Endothelial cell of umbilical vein (primary cell): ENCODE measurements around the gene TGM3. TPM values are rescaled to one million over a fixed set of nuclear protein-coding genes. Genes with fewer than 3 reads are reported as not detected.

Source experiments
- BruUV-seq: library from RNA; stranded (reverse); fragments of 400-500 nt; replicated peaks from 2 replicates; lab custom pipeline; 2021; lab: Mats Ljungman, UMichigan
- CTCF ChIA-PET: fragments of 300-600, 350-600 bp; sonication (Branson Sonifier 250); formaldehyde crosslinking; loops from one replicate; lab custom pipeline; 2021; ENCODE audit warnings: antibody characterized with exemption, inconsistent platforms; lab: Charles Lee
- POLR2A ChIA-PET: fragments of 300-600, 350-600 bp; sonication (Branson Sonifier 250); formaldehyde crosslinking; loops from one replicate; lab custom pipeline; 2021; ENCODE audit warnings: antibody characterized with exemption, inconsistent platforms; lab: Charles Lee
- DNase-seq: peaks from one replicate; pipeline ENCODE4 v3.0.0-alpha.2; 2011; ENCODE audit warnings: low read depth, low spot score
- FAIRE-seq: peaks from 2 replicates; lab custom pipeline; 2011; peaks lifted over from hg19 to GRCh38; lab: Jason Lieb, UNC
- H2AFZ ChIP-seq: 2 replicates; pipeline ENCODE4 v1.6.0; 2012; ENCODE audit warnings: low read depth, low read length, control low read depth, inconsistent platforms
- H3K27ac ChIP-seq: 2 replicates; pipeline ENCODE4 v1.5.1; 2011; ENCODE audit warnings: low read depth, mild to moderate bottlenecking, control low read depth, low read length, moderate library complexity; ENCODE audit not compliant: insufficient read depth
- H3K27me3 ChIP-seq, 2 experiments: 2 replicates each; pipeline versions ENCODE4 v1.6.0 to v1.6.1; 2011; ENCODE audit warnings: low read length in 2 of 2, mixed read lengths in 1 of 2; ENCODE audit not compliant: control insufficient read depth in 2 of 2, insufficient read depth in 2 of 2
- H3K36me3 ChIP-seq, 2 experiments: 2 replicates in 1 of 2; 3 replicates in 1 of 2; pipeline ENCODE4 v1.5.1; 2011; ENCODE audit warnings: low read length in 2 of 2, mild to moderate bottlenecking in 1 of 2, moderate library complexity in 1 of 2; ENCODE audit not compliant: control insufficient read depth in 2 of 2, insufficient read depth in 2 of 2; ENCODE audit errors: extremely low read depth in 1 of 2
- H3K4me1 ChIP-seq: 3 replicates; pipeline ENCODE4 v1.5.1; 2011; ENCODE audit warnings: mild to moderate bottlenecking, low read length; ENCODE audit not compliant: control insufficient read depth, insufficient read depth; ENCODE audit errors: extremely low read depth
- H3K4me2 ChIP-seq: 2 replicates; pipeline ENCODE4 v1.6.1; 2011; ENCODE audit warnings: low read length, control low read depth, mixed read lengths; ENCODE audit not compliant: insufficient read depth
- H3K4me3 ChIP-seq, 3 experiments: fragments of 200-600 bp in 1 of 3; sonication (generic), shearing (Covaris generic) in 1 of 3; replicated peaks in 1 of 3; 2 replicates each; pipeline ENCODE4 v1.5.1; 2011 to 2016; ENCODE audit warnings: control low read depth in 3 of 3, low read length in 3 of 3, mild to moderate bottlenecking in 2 of 3, inconsistent platforms in 1 of 3, low read depth in 1 of 3, moderate library complexity in 1 of 3; ENCODE audit not compliant: insufficient read depth in 1 of 3
- H3K79me2 ChIP-seq: 2 replicates; pipeline ENCODE4 v1.6.0; 2012; ENCODE audit warnings: low read length, inconsistent platforms; ENCODE audit not compliant: control insufficient read depth, insufficient read depth
- H3K9ac ChIP-seq: replicated peaks from 2 replicates; pipeline ENCODE3; 2011; ENCODE audit warnings: low read length, control low read depth; ENCODE audit not compliant: insufficient read depth; ENCODE audit errors: extremely low read depth
- H3K9me1 ChIP-seq: replicated peaks from 3 replicates; pipeline ENCODE4 v1.6.0; 2011; ENCODE audit warnings: mild to moderate bottlenecking, low read length; ENCODE audit not compliant: control insufficient read depth, insufficient read depth; ENCODE audit errors: extremely low read depth
- H3K9me3 ChIP-seq: replicated peaks from 2 replicates; pipeline ENCODE4 v1.5.1; 2012; ENCODE audit warnings: low read length, inconsistent platforms; ENCODE audit not compliant: control insufficient read depth, insufficient read depth
- H4K20me1 ChIP-seq: replicated peaks from 2 replicates; pipeline ENCODE3; 2011; ENCODE audit warnings: mild to moderate bottlenecking, low read length; ENCODE audit not compliant: control insufficient read depth, insufficient read depth; ENCODE audit errors: extremely low read depth
- FOS ChIP-seq: IDR thresholded peaks from 2 replicates; pipeline ENCODE4 v1.6.1; 2011; ENCODE audit warnings: mild to moderate bottlenecking, low read length, moderate library complexity, borderline replicate concordance; ENCODE audit not compliant: insufficient read depth
- GATA2 ChIP-seq: IDR thresholded peaks from 2 replicates; pipeline ENCODE4 v1.7.0; 2011; ENCODE audit warnings: low read depth, mild to moderate bottlenecking, moderate library complexity, mixed read lengths, low read length; ENCODE audit not compliant: insufficient read length, insufficient read depth
- JUN ChIP-seq: IDR thresholded peaks from 2 replicates; pipeline ENCODE4 v1.6.1; 2011; ENCODE audit warnings: borderline replicate concordance, low read depth; ENCODE audit not compliant: insufficient read length, insufficient read depth
- MYC ChIP-seq: IDR thresholded peaks from one replicate; pipeline ENCODE4 v1.6.1; 2011; ENCODE audit warnings: mild to moderate bottlenecking, low read depth, low read length
- POLR2A ChIP-seq: IDR thresholded peaks from 2 replicates; pipeline ENCODE4 v1.6.1; 2012; ENCODE audit warnings: low read depth, mild to moderate bottlenecking, control low read depth, low read length
- POLR2AphosphoS5 ChIP-seq: IDR thresholded peaks from 2 replicates; pipeline ENCODE4 v1.6.1; 2012; ENCODE audit warnings: low read depth, mild to moderate bottlenecking, control low read depth, low read length, moderate library complexity; ENCODE audit not compliant: insufficient read depth
- dilution Hi-C: fragments of 300-500 bp; cut with MboI; formaldehyde crosslinking; loops from one replicate; pipeline ENCODE4 v1.15.0; 2019; ENCODE audit warnings: low sequenced_read_pairs; ENCODE audit not compliant: extremely low pct_ligation_motif_present
- intact Hi-C: fragments of 100-400 bp; cut with micrococcal nuclease; formaldehyde crosslinking; loops from one replicate; pipeline ENCODE4 v1.10.0; 2022
- polyA plus RNA-seq, 4 experiments: library from polyadenylated mRNA; depleted of rRNA in 3 of 4; stranded (reverse) in 3 of 4; unstranded in 1 of 4; fragments of >200 nt; gene quantifications; 2 replicates each; pipeline versions ENCODE4 v1.2.1 to v1.2.3, GENCODE V29; 2011 to 2012; ENCODE audit warnings: missing spikeins in 1 of 4
- total RNA-seq: library from RNA; stranded (reverse); gene quantifications from 2 replicates; pipeline ENCODE4 v1.2.3, GENCODE V29; 2021
- TF ChIP-seq, protein P1 (sequence below), 2 donors: IDR thresholded peaks; 1 replicate in 1 of 2; 2 replicates in 1 of 2; pipeline ENCODE4 v1.5.1; 2011; ENCODE audit warnings: low read length in 2 of 2, mild to moderate bottlenecking in 2 of 2, moderate library complexity in 2 of 2, control low read depth in 1 of 2, inconsistent platforms in 1 of 2, low read depth in 1 of 2; ENCODE audit not compliant: insufficient read depth in 1 of 2; ENCODE audit errors: extremely low read depth in 1 of 2
- TF ChIP-seq, protein P2 (sequence below): IDR thresholded peaks from 2 replicates; pipeline ENCODE4 v1.6.1; 2011; ENCODE audit not compliant: insufficient read depth, insufficient read length

The TGM3 gene
- total and polyA plus RNA-seq, 2 donors (not counting 3 experiments of a cell fraction or from before 2014, with no cell fraction given) = not detected

DNA sequence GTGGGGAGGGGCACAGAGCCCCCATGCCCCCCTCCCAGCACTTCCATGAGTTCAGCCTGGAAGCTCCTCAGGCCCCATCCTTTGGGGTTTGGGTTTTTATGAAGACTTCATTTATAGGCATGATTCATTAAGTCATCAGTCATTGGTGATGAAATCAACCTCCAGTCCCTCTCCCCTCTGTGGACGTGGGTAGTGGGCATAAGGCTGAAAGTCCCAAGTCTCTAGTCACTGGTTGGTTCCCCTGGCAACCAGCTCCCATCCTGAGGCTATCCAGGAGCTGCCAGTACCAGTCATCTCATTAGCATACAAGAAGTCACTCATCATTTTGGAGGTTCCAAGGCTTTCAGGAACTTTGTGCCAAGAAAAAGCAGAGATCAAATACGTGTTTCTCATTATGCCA lies 9.2 kb downstream of the TGM3 start:
- Histone ChIP-seq H3K27ac (no peak overlapping the region), H4K20me1 (no peaks in the 10 kb centered on the region), H3K4me3 (no peak overlapping the region), H3K36me3 (no peaks in the 10 kb centered on the region), H3K4me2 (no peak overlapping the region), H3K27me3 (no peaks in the 10 kb centered on the region), H3K9me3 (no peaks in the 10 kb centered on the region), H3K9me1 (no peaks in the 10 kb centered on the region), H3K9ac (no peak overlapping the region), H2AFZ (no peak overlapping the region), H3K79me2 (no peaks in the 10 kb centered on the region), H3K4me1 (no peaks in the 10 kb centered on the region)
- BruUV-seq = no TSS peak
- POLR2A ChIA-PET = interaction anchor here (0.6 kb wide), 1 partner anchor 202 kb away, joined by 7 read pairs; no protein-coding TSS in a partner anchor
- CTCF ChIA-PET = interaction anchor here (1.1 kb wide), 1 partner anchor 14 kb away, joined by 3 read pairs; no protein-coding TSS in a partner anchor
- FAIRE-seq (no peak), DNase-seq (no peak)
- dilution Hi-C loops = no loop called here
- TF ChIP-seq, protein P1, sequence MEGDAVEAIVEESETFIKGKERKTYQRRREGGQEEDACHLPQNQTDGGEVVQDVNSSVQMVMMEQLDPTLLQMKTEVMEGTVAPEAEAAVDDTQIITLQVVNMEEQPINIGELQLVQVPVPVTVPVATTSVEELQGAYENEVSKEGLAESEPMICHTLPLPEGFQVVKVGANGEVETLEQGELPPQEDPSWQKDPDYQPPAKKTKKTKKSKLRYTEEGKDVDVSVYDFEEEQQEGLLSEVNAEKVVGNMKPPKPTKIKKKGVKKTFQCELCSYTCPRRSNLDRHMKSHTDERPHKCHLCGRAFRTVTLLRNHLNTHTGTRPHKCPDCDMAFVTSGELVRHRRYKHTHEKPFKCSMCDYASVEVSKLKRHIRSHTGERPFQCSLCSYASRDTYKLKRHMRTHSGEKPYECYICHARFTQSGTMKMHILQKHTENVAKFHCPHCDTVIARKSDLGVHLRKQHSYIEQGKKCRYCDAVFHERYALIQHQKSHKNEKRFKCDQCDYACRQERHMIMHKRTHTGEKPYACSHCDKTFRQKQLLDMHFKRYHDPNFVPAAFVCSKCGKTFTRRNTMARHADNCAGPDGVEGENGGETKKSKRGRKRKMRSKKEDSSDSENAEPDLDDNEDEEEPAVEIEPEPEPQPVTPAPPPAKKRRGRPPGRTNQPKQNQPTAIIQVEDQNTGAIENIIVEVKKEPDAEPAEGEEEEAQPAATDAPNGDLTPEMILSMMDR (IDR thresholded peaks at IDR 0.05; ENCODE audit: extremely low read depth in 1 of 2, insufficient read depth in 1 of 2, low read depth in 1 of 2, low read length in 2 of 2) = no peak
- TF ChIP-seq FOS (no peak), GATA2 (no peak), MYC (no peak), POLR2A (no peak), POLR2AphosphoS5 (no peak), JUN (no peak)
- TF ChIP-seq, protein P2, sequence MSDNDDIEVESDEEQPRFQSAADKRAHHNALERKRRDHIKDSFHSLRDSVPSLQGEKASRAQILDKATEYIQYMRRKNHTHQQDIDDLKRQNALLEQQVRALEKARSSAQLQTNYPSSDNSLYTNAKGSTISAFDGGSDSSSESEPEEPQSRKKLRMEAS = no peak
- intact Hi-C loops = no loop called here
